GM23338 (cell line): ENCODE measurements around the gene TMEM30A. TPM values are rescaled to one million over a fixed set of nuclear protein-coding genes. Genes with fewer than 3 reads are reported as not detected.

Experiments
- ATAC-seq: fragments of 200-7000 bp; cut with Tn5 transposase; 3 replicates; pipeline ENCODE4 v1.9.1; 2020
- DNase-seq: peaks from one replicate; pipeline ENCODE4 v3.0.0-alpha.2; 2015; ENCODE audit warnings: low spot score
- H2AFZ ChIP-seq: fragments of 200-600 bp; sonication (generic); 2 replicates; pipeline ENCODE4 v1.8.0; 2016; ENCODE audit warnings: antibody characterized with exemption, mild to moderate bottlenecking, moderate library complexity
- H3F3A ChIP-seq: fragments of 200-600 bp; sonication (generic); replicated peaks from 2 replicates; pipeline ENCODE4 v1.8.0; 2017; ENCODE audit warnings: antibody characterized with exemption, mixed run types, low read depth
- H3K27ac ChIP-seq: fragments of 200-600 bp; sonication (generic); 2 replicates; pipeline ENCODE4 v1.6.1; 2016; ENCODE audit warnings: low read depth
- H3K27me3 ChIP-seq: fragments of 200-600 bp; sonication (generic); 2 replicates; pipeline ENCODE4 v1.8.0; 2016; ENCODE audit warnings: mild to moderate bottlenecking, mixed run types, moderate library complexity; ENCODE audit not compliant: insufficient read depth
- H3K36me3 ChIP-seq: fragments of 200-600 bp; sonication (generic); 2 replicates; pipeline ENCODE4 v1.8.0; 2016; ENCODE audit warnings: mild to moderate bottlenecking; ENCODE audit not compliant: insufficient read depth
- H3K4me1 ChIP-seq: fragments of 200-600 bp; sonication (generic); 2 replicates; pipeline ENCODE4 v1.8.0; 2016; ENCODE audit warnings: mild to moderate bottlenecking, moderate library complexity; ENCODE audit not compliant: insufficient read depth
- H3K4me2 ChIP-seq: fragments of 200-600 bp; sonication (generic); 2 replicates; pipeline ENCODE4 v1.7.1; 2017; ENCODE audit warnings: mixed run types
- H3K4me3 ChIP-seq: fragments of 200-600 bp; sonication (generic); 2 replicates; pipeline ENCODE4 v1.6.1; 2016; ENCODE audit warnings: mixed run types
- H3K79me2 ChIP-seq: fragments of 200-600 bp; sonication (generic); replicated peaks from 2 replicates; pipeline ENCODE4 v1.8.0; 2017; ENCODE audit warnings: mild to moderate bottlenecking; ENCODE audit not compliant: insufficient read depth
- H3K9me2 ChIP-seq: fragments of 200-600 bp; sonication (generic); 2 replicates; pipeline ENCODE4 v1.8.0; 2017; ENCODE audit not compliant: insufficient read depth
- H4K20me1 ChIP-seq: fragments of 200-600 bp; sonication (generic); replicated peaks from 2 replicates; pipeline ENCODE4 v1.8.0; 2017; ENCODE audit warnings: mild to moderate bottlenecking; ENCODE audit not compliant: insufficient read depth
- H3K27ac Mint-ChIP-seq: 2 replicates; pipeline ENCODE4 v1.8.0; 2020; ENCODE audit warnings: inconsistent platforms, mild to moderate bottlenecking, moderate library complexity, mixed read lengths
- H3K27me3 Mint-ChIP-seq: 3 replicates; pipeline ENCODE4 v1.8.0; 2022; ENCODE audit warnings: low read depth, mild to moderate bottlenecking, moderate library complexity, mixed read lengths, inconsistent platforms; ENCODE audit not compliant: insufficient read depth, poor library complexity
- H3K36me3 Mint-ChIP-seq: 3 replicates; pipeline ENCODE4 v1.8.0; 2021; ENCODE audit warnings: low read depth, mild to moderate bottlenecking, inconsistent platforms, moderate library complexity, mixed read lengths
- H3K4me1 Mint-ChIP-seq: 3 replicates; pipeline ENCODE4 v1.8.0; 2020; ENCODE audit warnings: mild to moderate bottlenecking, inconsistent platforms, mixed read lengths
- H3K4me3 Mint-ChIP-seq: 3 replicates; pipeline ENCODE4 v1.8.0; 2021; ENCODE audit warnings: moderate library complexity, mild to moderate bottlenecking, inconsistent platforms, mixed read lengths
- H3K9me3 Mint-ChIP-seq: 3 replicates; pipeline ENCODE4 v1.8.0; 2020; ENCODE audit warnings: moderate library complexity, mild to moderate bottlenecking, inconsistent platforms, mixed read lengths
- CREB1 ChIP-seq: fragments of 250-450 bp; sonication (Bioruptor Pico); IDR thresholded peaks from 2 replicates; pipeline ENCODE4 v1.5.0; 2020; ENCODE audit warnings: low read depth, mild to moderate bottlenecking, moderate library complexity
- EZH2 ChIP-seq: fragments of 200-600 bp; sonication (generic); IDR thresholded peaks from one replicate; pipeline ENCODE4 v1.8.0; 2017; ENCODE audit warnings: antibody characterized with exemption, mild to moderate bottlenecking, low read depth; ENCODE audit not compliant: unreplicated experiment
- EZH2phosphoT487 ChIP-seq: fragments of 200-600 bp; sonication (generic); IDR thresholded peaks from one replicate; pipeline ENCODE4 v1.8.1; 2018; ENCODE audit warnings: antibody characterized with exemption; ENCODE audit not compliant: unreplicated experiment
- JUNB ChIP-seq: IDR thresholded peaks from one replicate; pipeline ENCODE4 v1.6.1; 2016; ENCODE audit warnings: antibody characterized with exemption; ENCODE audit not compliant: unreplicated experiment
- NANOG ChIP-seq: IDR thresholded peaks from 2 replicates; pipeline ENCODE4 v1.6.1; 2016; ENCODE audit warnings: antibody characterized with exemption, borderline replicate concordance
- POLR2AphosphoS5 ChIP-seq: IDR thresholded peaks from 2 replicates; pipeline ENCODE4 v1.6.1; 2016; ENCODE audit warnings: antibody characterized with exemption, low read depth
- STAT1 ChIP-seq: IDR thresholded peaks from one replicate; pipeline ENCODE4 v1.6.1; 2016; ENCODE audit warnings: antibody characterized with exemption; ENCODE audit not compliant: unreplicated experiment
- ZNF114 ChIP-seq: fragments of 250-450 bp; sonication (Bioruptor Pico); IDR thresholded peaks from 2 replicates; pipeline ENCODE4 v1.5.0; 2020; ENCODE audit warnings: mild to moderate bottlenecking, moderate library complexity
- ZNF331 ChIP-seq: fragments of 250-450 bp; sonication (Bioruptor Pico); IDR thresholded peaks from 2 replicates; pipeline ENCODE4 v1.5.0; 2020; ENCODE audit warnings: low read depth, mild to moderate bottlenecking, moderate library complexity
- polyA plus RNA-seq: library from polyadenylated mRNA; unstranded; fragments of >200 nt; fragmentation: Nextera tagmentation; extraction: Ambion mirVana; gene quantifications from 2 replicates; pipeline ENCODE4 v1.2.1, GENCODE V29; 2016
- total RNA-seq: library from RNA; depleted of rRNA; stranded (reverse); fragments of >200 nt; shearing (Covaris generic); gene quantifications from 2 replicates; pipeline ENCODE4 v1.2.3, GENCODE V29; 2014
- TF ChIP-seq, protein P1 (sequence below): fragments of 250-450 bp; sonication (Bioruptor Pico); IDR thresholded peaks from 2 replicates; pipeline ENCODE4 v1.5.0; 2020; ENCODE audit warnings: mild to moderate bottlenecking, moderate library complexity
- TF ChIP-seq, protein P2 (sequence below): IDR thresholded peaks from 2 replicates; pipeline ENCODE4 v1.6.1; 2016; ENCODE audit warnings: antibody characterized with exemption
- TF ChIP-seq, protein P3 (sequence below): IDR thresholded peaks from one replicate; pipeline ENCODE4 v1.6.1; 2018; ENCODE audit warnings: antibody characterized with exemption; ENCODE audit not compliant: unreplicated experiment
- TF ChIP-seq, protein P4 (sequence below), 2 experiments: fragments of 200-600 bp in 1 of 2; sonication (generic) in 1 of 2; conservative IDR thresholded peaks; 2 replicates each; pipeline versions ENCODE4 v1.5.1 to v1.6.1; 2016 to 2017; ENCODE audit warnings: antibody characterized with exemption in 2 of 2, low read depth in 2 of 2, mild to moderate bottlenecking in 2 of 2, moderate library complexity in 1 of 2

The TMEM30A gene
- total and polyA plus RNA-seq, 2 experiments from 2014 or later, result 61.7 to 99.9 TPM

DNA sequence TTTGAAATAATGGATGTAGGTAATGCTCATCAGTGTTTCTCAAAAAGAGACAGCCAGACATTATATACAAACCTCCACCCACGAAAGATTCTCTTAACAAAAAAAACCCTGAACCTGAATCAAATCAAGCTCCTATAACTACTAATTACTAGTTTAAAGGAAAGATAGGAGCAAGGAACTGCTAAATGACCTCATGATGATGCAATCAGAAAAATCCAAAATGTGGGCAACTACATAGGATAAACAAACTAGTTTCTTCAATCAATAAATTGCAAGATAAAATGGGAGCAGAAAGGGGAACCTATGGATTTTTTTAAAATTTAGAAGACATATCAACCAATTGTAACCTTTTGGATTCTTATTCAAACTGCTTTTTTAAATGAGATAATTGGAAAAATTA lies 43.2 kb upstream of the TMEM30A start:
- Mint-ChIP-seq H3K27me3 (no peaks in the 10 kb centered on the region), H3K4me1 (peaks cover 28% of the 10 kb centered on the region), H3K4me3 (no peak overlapping the region), H3K27ac (no peak overlapping the region), H3K9me3 (peaks cover 5% of the 10 kb centered on the region; the same call in 2 of the 3 replicates), H3K36me3 (no peaks in the 10 kb centered on the region)
- Histone ChIP-seq H3K36me3 (no peaks in the 10 kb centered on the region), H3K4me2 (no peak overlapping the region), H3K79me2 (no peaks in the 10 kb centered on the region), H3K27ac (no peak overlapping the region), H4K20me1 (no peaks in the 10 kb centered on the region), H3F3A (no peaks in the 10 kb centered on the region), H3K27me3 (no peaks in the 10 kb centered on the region), H2AFZ (no peak overlapping the region), H3K4me1 (peaks cover 28% of the 10 kb centered on the region), H3K9me2 (no peaks in the 10 kb centered on the region), H3K4me3 (no peak overlapping the region)
- ATAC-seq, result no peak
- DNase-seq, result no peak
- no peak for TF ChIP-seq ZNF331 (CRISPR knock-in tag)
- TF ChIP-seq, protein P1, sequence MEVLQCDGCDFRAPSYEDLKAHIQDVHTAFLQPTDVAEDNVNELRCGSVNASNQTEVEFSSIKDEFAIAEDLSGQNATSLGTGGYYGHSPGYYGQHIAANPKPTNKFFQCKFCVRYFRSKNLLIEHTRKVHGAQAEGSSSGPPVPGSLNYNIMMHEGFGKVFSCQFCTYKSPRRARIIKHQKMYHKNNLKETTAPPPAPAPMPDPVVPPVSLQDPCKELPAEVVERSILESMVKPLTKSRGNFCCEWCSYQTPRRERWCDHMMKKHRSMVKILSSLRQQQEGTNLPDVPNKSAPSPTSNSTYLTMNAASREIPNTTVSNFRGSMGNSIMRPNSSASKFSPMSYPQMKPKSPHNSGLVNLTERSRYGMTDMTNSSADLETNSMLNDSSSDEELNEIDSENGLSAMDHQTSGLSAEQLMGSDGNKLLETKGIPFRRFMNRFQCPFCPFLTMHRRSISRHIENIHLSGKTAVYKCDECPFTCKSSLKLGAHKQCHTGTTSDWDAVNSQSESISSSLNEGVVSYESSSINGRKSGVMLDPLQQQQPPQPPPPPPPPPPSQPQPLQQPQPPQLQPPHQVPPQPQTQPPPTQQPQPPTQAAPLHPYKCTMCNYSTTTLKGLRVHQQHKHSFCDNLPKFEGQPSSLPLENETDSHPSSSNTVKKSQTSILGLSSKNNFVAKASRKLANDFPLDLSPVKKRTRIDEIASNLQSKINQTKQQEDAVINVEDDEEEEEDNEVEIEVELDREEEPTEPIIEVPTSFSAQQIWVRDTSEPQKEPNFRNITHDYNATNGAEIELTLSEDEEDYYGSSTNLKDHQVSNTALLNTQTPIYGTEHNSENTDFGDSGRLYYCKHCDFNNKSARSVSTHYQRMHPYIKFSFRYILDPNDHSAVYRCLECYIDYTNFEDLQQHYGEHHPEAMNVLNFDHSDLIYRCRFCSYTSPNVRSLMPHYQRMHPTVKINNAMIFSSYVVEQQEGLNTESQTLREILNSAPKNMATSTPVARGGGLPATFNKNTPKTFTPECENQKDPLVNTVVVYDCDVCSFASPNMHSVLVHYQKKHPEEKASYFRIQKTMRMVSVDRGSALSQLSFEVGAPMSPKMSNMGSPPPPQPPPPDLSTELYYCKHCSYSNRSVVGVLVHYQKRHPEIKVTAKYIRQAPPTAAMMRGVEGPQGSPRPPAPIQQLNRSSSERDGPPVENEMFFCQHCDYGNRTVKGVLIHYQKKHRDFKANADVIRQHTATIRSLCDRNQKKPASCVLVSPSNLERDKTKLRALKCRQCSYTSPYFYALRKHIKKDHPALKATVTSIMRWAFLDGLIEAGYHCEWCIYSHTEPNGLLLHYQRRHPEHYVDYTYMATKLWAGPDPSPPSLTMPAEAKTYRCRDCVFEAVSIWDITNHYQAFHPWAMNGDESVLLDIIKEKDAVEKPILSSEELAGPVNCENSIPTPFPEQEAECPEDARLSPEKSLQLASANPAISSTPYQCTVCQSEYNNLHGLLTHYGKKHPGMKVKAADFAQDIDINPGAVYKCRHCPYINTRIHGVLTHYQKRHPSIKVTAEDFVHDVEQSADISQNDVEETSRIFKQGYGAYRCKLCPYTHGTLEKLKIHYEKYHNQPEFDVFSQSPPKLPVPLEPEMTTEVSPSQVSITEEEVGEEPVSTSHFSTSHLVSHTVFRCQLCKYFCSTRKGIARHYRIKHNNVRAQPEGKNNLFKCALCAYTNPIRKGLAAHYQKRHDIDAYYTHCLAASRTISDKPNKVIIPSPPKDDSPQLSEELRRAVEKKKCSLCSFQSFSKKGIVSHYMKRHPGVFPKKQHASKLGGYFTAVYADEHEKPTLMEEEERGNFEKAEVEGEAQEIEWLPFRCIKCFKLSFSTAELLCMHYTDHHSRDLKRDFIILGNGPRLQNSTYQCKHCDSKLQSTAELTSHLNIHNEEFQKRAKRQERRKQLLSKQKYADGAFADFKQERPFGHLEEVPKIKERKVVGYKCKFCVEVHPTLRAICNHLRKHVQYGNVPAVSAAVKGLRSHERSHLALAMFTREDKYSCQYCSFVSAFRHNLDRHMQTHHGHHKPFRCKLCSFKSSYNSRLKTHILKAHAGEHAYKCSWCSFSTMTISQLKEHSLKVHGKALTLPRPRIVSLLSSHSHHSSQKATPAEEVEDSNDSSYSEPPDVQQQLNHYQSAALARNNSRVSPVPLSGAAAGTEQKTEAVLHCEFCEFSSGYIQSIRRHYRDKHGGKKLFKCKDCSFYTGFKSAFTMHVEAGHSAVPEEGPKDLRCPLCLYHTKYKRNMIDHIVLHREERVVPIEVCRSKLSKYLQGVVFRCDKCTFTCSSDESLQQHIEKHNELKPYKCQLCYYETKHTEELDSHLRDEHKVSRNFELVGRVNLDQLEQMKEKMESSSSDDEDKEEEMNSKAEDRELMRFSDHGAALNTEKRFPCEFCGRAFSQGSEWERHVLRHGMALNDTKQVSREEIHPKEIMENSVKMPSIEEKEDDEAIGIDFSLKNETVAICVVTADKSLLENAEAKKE (CRISPR knock-in tag), result no peak
- no peak for TF ChIP-seq ZNF114 (CRISPR knock-in tag)
- no peak for TF ChIP-seq STAT1
- TF ChIP-seq, protein P2, sequence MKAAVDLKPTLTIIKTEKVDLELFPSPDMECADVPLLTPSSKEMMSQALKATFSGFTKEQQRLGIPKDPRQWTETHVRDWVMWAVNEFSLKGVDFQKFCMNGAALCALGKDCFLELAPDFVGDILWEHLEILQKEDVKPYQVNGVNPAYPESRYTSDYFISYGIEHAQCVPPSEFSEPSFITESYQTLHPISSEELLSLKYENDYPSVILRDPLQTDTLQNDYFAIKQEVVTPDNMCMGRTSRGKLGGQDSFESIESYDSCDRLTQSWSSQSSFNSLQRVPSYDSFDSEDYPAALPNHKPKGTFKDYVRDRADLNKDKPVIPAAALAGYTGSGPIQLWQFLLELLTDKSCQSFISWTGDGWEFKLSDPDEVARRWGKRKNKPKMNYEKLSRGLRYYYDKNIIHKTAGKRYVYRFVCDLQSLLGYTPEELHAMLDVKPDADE, result no peak
- TF ChIP-seq NANOG, result no peak
- no peak for TF ChIP-seq EZH2phosphoT487
- TF ChIP-seq JUNB, result no peak
- TF ChIP-seq, protein P3, sequence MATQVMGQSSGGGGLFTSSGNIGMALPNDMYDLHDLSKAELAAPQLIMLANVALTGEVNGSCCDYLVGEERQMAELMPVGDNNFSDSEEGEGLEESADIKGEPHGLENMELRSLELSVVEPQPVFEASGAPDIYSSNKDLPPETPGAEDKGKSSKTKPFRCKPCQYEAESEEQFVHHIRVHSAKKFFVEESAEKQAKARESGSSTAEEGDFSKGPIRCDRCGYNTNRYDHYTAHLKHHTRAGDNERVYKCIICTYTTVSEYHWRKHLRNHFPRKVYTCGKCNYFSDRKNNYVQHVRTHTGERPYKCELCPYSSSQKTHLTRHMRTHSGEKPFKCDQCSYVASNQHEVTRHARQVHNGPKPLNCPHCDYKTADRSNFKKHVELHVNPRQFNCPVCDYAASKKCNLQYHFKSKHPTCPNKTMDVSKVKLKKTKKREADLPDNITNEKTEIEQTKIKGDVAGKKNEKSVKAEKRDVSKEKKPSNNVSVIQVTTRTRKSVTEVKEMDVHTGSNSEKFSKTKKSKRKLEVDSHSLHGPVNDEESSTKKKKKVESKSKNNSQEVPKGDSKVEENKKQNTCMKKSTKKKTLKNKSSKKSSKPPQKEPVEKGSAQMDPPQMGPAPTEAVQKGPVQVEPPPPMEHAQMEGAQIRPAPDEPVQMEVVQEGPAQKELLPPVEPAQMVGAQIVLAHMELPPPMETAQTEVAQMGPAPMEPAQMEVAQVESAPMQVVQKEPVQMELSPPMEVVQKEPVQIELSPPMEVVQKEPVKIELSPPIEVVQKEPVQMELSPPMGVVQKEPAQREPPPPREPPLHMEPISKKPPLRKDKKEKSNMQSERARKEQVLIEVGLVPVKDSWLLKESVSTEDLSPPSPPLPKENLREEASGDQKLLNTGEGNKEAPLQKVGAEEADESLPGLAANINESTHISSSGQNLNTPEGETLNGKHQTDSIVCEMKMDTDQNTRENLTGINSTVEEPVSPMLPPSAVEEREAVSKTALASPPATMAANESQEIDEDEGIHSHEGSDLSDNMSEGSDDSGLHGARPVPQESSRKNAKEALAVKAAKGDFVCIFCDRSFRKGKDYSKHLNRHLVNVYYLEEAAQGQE, result no peak
- no peak for TF ChIP-seq POLR2AphosphoS5
- no peak for TF ChIP-seq EZH2
- no peak for TF ChIP-seq CREB1 (CRISPR knock-in tag)
- TF ChIP-seq, protein P4, sequence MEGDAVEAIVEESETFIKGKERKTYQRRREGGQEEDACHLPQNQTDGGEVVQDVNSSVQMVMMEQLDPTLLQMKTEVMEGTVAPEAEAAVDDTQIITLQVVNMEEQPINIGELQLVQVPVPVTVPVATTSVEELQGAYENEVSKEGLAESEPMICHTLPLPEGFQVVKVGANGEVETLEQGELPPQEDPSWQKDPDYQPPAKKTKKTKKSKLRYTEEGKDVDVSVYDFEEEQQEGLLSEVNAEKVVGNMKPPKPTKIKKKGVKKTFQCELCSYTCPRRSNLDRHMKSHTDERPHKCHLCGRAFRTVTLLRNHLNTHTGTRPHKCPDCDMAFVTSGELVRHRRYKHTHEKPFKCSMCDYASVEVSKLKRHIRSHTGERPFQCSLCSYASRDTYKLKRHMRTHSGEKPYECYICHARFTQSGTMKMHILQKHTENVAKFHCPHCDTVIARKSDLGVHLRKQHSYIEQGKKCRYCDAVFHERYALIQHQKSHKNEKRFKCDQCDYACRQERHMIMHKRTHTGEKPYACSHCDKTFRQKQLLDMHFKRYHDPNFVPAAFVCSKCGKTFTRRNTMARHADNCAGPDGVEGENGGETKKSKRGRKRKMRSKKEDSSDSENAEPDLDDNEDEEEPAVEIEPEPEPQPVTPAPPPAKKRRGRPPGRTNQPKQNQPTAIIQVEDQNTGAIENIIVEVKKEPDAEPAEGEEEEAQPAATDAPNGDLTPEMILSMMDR (conservative IDR thresholded peaks at IDR 0.05; ENCODE audit: low read depth in 2 of 2), result no peak
